ENCODE results near the gene MMADHC. TPM values are rescaled to one million over a fixed set of nuclear protein-coding genes. Genes with fewer than 3 reads are reported as not detected.
"Not testable (repeated sequence)": the region's sequence is repeated elsewhere in the genome, so short reads cannot be mapped to it uniquely, and the experiment has no call there.

Gene MMADHC
- total RNA-seq, 4 donors from 2014 or later = 77.0 to 92.6 (median 81.8) TPM

DNA sequence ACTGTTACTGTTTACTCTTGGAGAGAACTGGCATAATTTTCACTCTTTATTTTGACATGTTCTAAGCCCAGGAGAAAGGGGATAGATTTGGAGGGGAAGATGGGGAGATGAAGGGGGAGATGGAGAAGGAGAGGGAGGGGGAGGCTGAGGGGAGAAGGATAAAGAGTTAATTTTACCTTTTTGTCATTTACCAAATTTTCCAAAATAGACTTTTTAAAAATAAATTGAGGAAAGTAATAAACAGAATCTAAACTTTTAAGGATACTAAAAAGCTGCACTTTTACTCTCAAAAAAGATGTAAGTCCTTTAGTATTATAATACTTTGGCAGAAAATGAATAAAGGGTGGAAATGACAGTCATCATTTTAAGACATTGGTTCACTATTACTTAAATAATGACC lies 12.3 kb downstream of the MMADHC start:
- Histone ChIP-seq H3K4me1 (no peaks in the 10 kb centered on the region), H3K4me3 (replicated peaks in 1 of 3) (no peak overlapping the region), H3K36me3 (peaks cover 24 to 30% of the 10 kb centered on the region in 2 donors), H3K9me3 (no peaks in the 10 kb centered on the region), H3K27ac (no peak overlapping the region), H3K27me3 (no peaks in the 10 kb centered on the region)
- DNase-seq = no peak
- TF ChIP-seq, protein P1, sequence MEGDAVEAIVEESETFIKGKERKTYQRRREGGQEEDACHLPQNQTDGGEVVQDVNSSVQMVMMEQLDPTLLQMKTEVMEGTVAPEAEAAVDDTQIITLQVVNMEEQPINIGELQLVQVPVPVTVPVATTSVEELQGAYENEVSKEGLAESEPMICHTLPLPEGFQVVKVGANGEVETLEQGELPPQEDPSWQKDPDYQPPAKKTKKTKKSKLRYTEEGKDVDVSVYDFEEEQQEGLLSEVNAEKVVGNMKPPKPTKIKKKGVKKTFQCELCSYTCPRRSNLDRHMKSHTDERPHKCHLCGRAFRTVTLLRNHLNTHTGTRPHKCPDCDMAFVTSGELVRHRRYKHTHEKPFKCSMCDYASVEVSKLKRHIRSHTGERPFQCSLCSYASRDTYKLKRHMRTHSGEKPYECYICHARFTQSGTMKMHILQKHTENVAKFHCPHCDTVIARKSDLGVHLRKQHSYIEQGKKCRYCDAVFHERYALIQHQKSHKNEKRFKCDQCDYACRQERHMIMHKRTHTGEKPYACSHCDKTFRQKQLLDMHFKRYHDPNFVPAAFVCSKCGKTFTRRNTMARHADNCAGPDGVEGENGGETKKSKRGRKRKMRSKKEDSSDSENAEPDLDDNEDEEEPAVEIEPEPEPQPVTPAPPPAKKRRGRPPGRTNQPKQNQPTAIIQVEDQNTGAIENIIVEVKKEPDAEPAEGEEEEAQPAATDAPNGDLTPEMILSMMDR (IDR thresholded peaks at IDR 0.05) = no peak
- no peak for TF ChIP-seq POLR2A (IDR thresholded peaks at IDR 0.05)
- intact Hi-C loops (cut with DNase I) = no loop called here

DNA sequence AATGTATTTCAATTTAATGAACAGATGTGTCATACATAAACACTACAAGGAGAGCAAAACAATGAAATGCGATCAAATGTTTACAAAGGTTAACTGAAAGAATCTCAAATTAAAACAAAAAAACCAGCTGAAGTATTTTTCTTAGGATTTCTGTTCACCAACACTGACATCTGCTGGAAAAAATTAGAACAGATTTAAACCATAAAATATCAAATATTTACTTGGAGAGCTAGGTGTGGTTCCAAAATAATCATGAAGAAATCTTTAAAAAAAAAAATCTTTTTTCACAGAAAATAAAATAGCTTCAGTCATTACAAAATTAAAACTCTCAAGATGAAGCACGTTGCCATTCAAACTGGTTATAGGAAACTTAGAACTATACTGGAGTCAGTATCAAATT lies 13.8 kb downstream of the MMADHC start:
- 48 to 56% methylated on average over 2 of the region's 2 CpGs for WGBS, 2 donors
- Histone ChIP-seq H3K9me3 (no peaks in the 10 kb centered on the region), H3K27ac (no peak overlapping the region), H3K27me3 (no peaks in the 10 kb centered on the region), H3K4me3 (replicated peaks in 1 of 3) (no peak overlapping the region), H3K36me3 (peaks cover 39 to 41% of the 10 kb centered on the region in 2 donors), H3K4me1 (no peaks in the 10 kb centered on the region)
- TF ChIP-seq POLR2A (IDR thresholded peaks at IDR 0.05) = no peak
- TF ChIP-seq, protein P1 (IDR thresholded peaks at IDR 0.05) = peak in 3 of 6 experiments; percentile 42 to 48 (median 46)
- intact Hi-C loops (cut with DNase I) = no loop called here
- no peak for DNase-seq

DNA sequence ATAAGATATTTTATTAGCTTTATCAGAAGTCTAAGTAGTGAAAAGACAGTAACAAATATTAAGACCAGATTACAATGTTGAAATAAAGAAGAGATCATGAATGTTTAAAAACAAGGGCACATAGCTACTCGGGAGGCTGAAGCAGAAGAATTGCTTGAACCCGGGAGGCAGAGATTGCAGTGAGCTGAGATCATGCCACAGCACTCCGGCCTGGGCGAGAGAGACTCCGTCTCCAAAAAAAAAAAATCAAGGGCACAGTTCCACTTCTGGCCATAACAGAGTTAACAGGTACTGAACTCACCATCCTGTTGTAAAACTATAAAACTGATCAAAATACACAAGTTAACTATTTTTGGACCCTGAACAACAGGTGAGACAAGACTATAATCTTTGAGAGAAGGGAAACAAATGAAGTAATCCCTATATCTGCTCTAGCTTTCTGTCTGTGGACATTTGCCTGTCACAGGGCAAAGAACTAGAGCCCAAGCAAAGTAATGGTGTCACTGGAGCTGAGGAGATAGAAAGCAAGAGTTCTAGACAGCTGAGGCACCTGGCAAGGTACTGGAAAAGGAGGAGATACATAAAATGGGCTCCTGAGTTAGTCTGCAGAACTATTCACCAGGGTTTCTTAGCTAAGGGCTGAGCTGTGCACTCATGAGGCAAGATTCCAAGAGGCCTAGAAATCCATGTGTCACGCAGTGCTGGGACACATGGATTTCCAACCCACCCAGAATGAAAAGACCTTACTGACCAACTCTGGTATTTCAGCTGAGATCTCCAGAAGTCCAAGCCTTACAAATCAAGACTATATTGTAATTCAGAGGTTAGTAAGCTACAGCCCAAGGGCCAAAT lies 15.2 kb downstream of the MMADHC start:
- DNase-seq = no peak
- Histone ChIP-seq H3K4me1 (no peaks in the 10 kb centered on the region), H3K36me3 (peaks cover 40 to 41% of the 10 kb centered on the region in 2 donors), H3K4me3 (replicated peaks in 1 of 3) (no peak overlapping the region), H3K9me3 (no peaks in the 10 kb centered on the region), H3K27me3 (no peaks in the 10 kb centered on the region), H3K27ac (no peak overlapping the region)
- intact Hi-C loops (cut with DNase I) = no loop called here
- TF ChIP-seq, protein P1 (IDR thresholded peaks at IDR 0.05) = no peak
- TF ChIP-seq POLR2A (IDR thresholded peaks at IDR 0.05) = no peak
- 91 to 92% methylated on average over 6 of the region's 6 CpGs for WGBS, 2 donors

DNA sequence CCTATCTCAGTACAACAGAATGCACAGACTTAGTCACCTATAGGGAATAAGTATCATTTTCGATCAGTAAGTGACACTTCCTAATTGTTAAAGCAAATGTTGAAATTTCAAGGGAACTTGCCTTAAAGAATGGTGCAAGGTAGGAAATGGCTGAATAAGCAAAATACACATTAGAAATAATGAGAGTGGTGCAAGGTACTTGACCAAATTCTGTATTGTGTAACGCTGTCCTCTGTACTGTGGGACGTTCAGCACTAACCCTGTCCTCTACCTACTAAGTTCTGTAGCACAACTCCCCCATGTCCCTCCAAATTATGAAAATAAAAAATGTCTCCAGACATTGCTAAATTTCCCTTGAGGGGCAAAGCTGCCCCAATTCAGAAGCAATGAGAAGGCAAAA lies 19.4 kb downstream of the MMADHC start:
- Histone ChIP-seq H3K4me1 (no peaks in the 10 kb centered on the region), H3K36me3 (peaks cover 31 to 35% of the 10 kb centered on the region in 2 donors), H3K27ac (no peak overlapping the region), H3K9me3 (no peaks in the 10 kb centered on the region), H3K4me3 (replicated peaks in 1 of 3) (no peak overlapping the region), H3K27me3 (no peaks in the 10 kb centered on the region)
- WGBS, 2 donors = 92 to 97% methylated on average over 3 of the region's 3 CpGs
- intact Hi-C loops (cut with DNase I) = no loop called here
- no peak for DNase-seq
- TF ChIP-seq POLR2A (IDR thresholded peaks at IDR 0.05) = no peak
- TF ChIP-seq, protein P1 (IDR thresholded peaks at IDR 0.05) = no peak

DNA sequence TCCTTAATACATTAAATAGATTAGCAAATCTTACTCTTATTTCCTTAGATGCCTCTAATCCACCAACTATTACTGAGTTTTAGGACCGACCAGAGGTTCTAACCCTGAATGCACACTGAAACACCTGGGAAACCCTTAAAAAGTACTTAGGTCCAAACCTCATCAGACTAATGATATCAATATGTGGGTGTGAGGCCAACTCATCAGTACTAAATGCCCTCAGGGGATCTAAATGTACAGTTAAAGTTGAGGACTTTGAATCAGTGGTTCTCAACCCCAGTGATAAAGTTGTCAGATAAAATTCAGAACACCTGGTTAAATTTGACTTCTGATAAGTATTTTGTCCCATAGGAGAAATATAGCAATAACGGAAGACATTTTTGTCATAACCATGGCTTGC lies 20.9 kb downstream of the MMADHC start:
- Histone ChIP-seq H3K4me3 (replicated peaks in 1 of 3) (no peak overlapping the region), H3K9me3 (no peaks in the 10 kb centered on the region), H3K36me3 (peaks cover 28 to 30% of the 10 kb centered on the region in 2 donors), H3K27ac (no peak overlapping the region), H3K27me3 (no peaks in the 10 kb centered on the region), H3K4me1 (peaks cover 0 to 6% of the 10 kb centered on the region in 2 donors)
- TF ChIP-seq, protein P1 (IDR thresholded peaks at IDR 0.05) = no peak
- TF ChIP-seq POLR2A (IDR thresholded peaks at IDR 0.05) = no peak
- WGBS, 2 donors = 92 to 98% methylated on average over 2 of the region's 2 CpGs
- no peak for DNase-seq
- intact Hi-C loops (cut with DNase I) = no loop called here

DNA sequence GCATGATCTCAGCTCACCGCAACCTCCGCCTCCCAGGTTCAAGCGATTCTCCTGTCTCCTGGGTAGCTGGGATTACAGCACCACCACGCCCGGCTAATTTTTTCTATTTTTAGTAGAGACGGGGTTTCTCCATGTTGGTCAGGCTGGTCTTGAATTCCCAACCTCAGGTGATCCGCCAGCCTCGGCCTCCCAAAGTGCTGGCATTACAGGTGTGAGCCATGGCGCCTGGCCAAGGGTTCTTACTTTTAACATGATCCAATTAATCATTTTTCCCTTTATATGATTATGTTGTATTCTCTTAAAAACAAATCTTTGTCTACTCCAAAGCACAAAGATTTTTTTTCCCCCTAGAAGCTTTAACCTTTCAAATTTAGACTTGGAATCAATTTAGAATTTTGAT lies 21.9 kb downstream of the MMADHC start:
- H3K27me3 ChIP-seq; DNase-seq; intact Hi-C loops (cut with DNase I); H3K27ac ChIP-seq; H3K4me1 ChIP-seq; H3K4me3 ChIP-seq (replicated peaks in 1 of 3); H3K9me3 ChIP-seq: not testable (repeated sequence)
- WGBS, 2 donors = 95 to 96% methylated on average over 9 of the region's 9 CpGs
- peaks cover 26 to 28% of the 10 kb centered on the region in 2 donors for H3K36me3 ChIP-seq

Data from thyroid gland (tissue), 4 donors.